Body of pancreas (tissue), 4 donors: ENCODE results near the gene ADORA2B.

Experiments used
- CTCF ChIP-seq, 7 experiments: fragments of 450-650 bp in 4 of 7; fragments of 200-600 bp in 3 of 7; sonication (generic) in 3 of 7; IDR thresholded peaks; one replicate each; pipeline ENCODE4 v1.5.1; 2016 to 2019; ENCODE audit warnings: antibody characterized with exemption in 7 of 7
- POLR2A ChIP-seq, 3 donors: fragments of 450-650 bp; IDR thresholded peaks; one replicate each; pipeline ENCODE4 v1.6.1; 2016; ENCODE audit warnings: antibody characterized with exemption in 3 of 3, mild to moderate bottlenecking in 2 of 3

DNA sequence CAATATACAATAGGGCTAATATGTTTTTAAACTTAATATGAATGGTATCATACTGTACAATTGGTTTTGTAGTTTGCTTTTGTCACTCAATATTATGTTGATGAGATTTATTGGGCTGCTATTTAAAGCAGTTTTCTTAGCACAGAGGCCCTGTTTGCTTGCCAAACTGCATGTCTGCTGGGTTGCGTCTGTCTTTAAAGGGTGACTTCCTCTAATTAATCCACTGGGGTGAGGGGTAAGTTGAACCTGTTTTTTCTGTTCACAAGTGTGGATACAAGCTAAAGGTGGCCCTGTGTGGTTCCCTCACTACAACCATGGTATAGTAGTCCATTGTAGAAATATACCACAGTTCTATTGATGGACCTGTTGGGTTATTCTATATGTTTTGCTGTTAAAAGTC, 74.4 kb downstream of the ADORA2B start:
- TF ChIP-seq CTCF (IDR thresholded peaks at IDR 0.05) (no peak), POLR2A (IDR thresholded peaks at IDR 0.05) (no peak)
